Mesendoderm (in vitro differentiated cells): Measurements from ENCODE around the gene GLTP.

ENCODE experiments used
- DNase-seq: peaks from one replicate; pipeline ENCODE4 v3.0.0; 2013
- H2AK5ac ChIP-seq: 2 replicates; pipeline ENCODE4 v1.6.1; 2013; ENCODE audit warnings: low read length, inconsistent platforms
- H2BK120ac ChIP-seq: 2 replicates; pipeline ENCODE4 v1.6.1; 2013; ENCODE audit warnings: low read depth, mild to moderate bottlenecking, low read length, moderate library complexity, mixed read lengths
- H2BK15ac ChIP-seq: replicated peaks from 2 replicates; pipeline ENCODE4 v1.6.1; 2013; ENCODE audit warnings: low read depth, mild to moderate bottlenecking, moderate library complexity
- H2BK5ac ChIP-seq: 2 replicates; pipeline ENCODE4 v1.6.1; 2013; ENCODE audit warnings: low read length, inconsistent platforms
- H3K18ac ChIP-seq: 2 replicates; pipeline ENCODE4 v1.6.1; 2013; ENCODE audit warnings: mild to moderate bottlenecking, low read length, mixed read lengths
- H3K23ac ChIP-seq: one replicate; pipeline ENCODE4 v1.6.1; 2013; ENCODE audit warnings: low read length
- H3K27ac ChIP-seq: 2 replicates; pipeline ENCODE4 v1.5.1; 2013; ENCODE audit warnings: low read depth, mild to moderate bottlenecking, inconsistent platforms, low read length, moderate library complexity
- H3K27me3 ChIP-seq: 2 replicates; pipeline ENCODE4 v1.6.1; 2013; ENCODE audit warnings: low read length, control low read depth, mild to moderate bottlenecking, inconsistent platforms; ENCODE audit not compliant: insufficient read depth, poor library complexity
- H3K36me3 ChIP-seq: 2 replicates; pipeline ENCODE4 v1.6.1; 2013; ENCODE audit warnings: low read length, inconsistent platforms; ENCODE audit not compliant: control insufficient read depth, insufficient read depth
- H3K4ac ChIP-seq: one replicate; pipeline ENCODE4 v1.6.1; 2013; ENCODE audit warnings: low read depth, mild to moderate bottlenecking, low read length, moderate library complexity
- H3K4me1 ChIP-seq: 2 replicates; pipeline ENCODE4 v1.6.1; 2013; ENCODE audit warnings: low read depth, low read length, inconsistent platforms; ENCODE audit not compliant: control insufficient read depth
- H3K4me2 ChIP-seq: 2 replicates; pipeline ENCODE4 v1.6.1; 2013; ENCODE audit warnings: low read length
- H3K4me3 ChIP-seq: 2 replicates; pipeline ENCODE4 v1.5.1; 2013; ENCODE audit warnings: mild to moderate bottlenecking, low read length
- H3K56ac ChIP-seq: one replicate; pipeline ENCODE4 v1.6.1; 2013; ENCODE audit warnings: low read length
- H3K79me1 ChIP-seq: 2 replicates; pipeline ENCODE4 v1.6.1; 2013; ENCODE audit warnings: low read length, inconsistent platforms
- H3K79me2 ChIP-seq: 2 replicates; pipeline ENCODE4 v1.6.1; 2013; ENCODE audit warnings: mild to moderate bottlenecking, low read length; ENCODE audit not compliant: control insufficient read depth, insufficient read depth
- H3K9ac ChIP-seq: 2 replicates; pipeline ENCODE4 v1.6.1; 2013; ENCODE audit warnings: low read length, inconsistent platforms
- H4K5ac ChIP-seq: one replicate; pipeline ENCODE4 v1.6.1; 2013; ENCODE audit warnings: low read length
- H4K8ac ChIP-seq: one replicate; pipeline ENCODE4 v1.6.1; 2013; ENCODE audit warnings: low read depth, mild to moderate bottlenecking, control low read depth, low read length, moderate library complexity
- WGBS: extraction: QIAGEN DNeasy Blood & Tissue Kit; methylation state at CpG from one replicate; pipeline ENCODE4 v1.1.7; 2013; ENCODE audit warnings: low lambda C conversion rate, missing lambda C conversion rate; ENCODE audit not compliant: insufficient coverage; ENCODE audit errors: extremely low coverage; 5-methylcytosine and 5-hydroxymethylcytosine counted together

Gene GLTP

DNA sequence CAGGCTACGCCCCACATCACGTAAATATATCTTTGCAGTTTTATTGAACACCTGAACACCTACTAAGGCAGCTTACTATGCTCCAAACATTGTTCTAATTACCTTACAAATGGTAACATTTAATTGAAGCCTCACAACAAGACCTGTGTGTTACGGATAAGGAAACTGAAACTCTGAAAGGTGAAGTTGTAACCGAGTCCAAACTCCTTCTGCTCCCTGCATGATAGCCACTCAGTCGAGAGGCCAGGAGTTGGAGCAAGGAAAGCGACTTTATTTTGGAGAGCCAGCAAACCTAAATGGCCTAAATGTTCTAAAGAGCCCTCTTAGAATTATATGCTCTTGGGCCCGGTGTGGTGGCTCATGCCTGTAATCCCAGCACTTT is 34.5 kb downstream of the GLTP start:
- no peak for DNase-seq
- no peak overlapping the region for H2AK5ac ChIP-seq
- H3K27ac ChIP-seq = no peak overlapping the region
- no peaks in the 10 kb centered on the region for H3K79me1 ChIP-seq
- H3K4ac ChIP-seq = no peak overlapping the region
- H3K4me3 ChIP-seq = no peak overlapping the region
- H3K9ac ChIP-seq = no peak overlapping the region
- H3K23ac ChIP-seq = no peak overlapping the region
- H2BK120ac ChIP-seq = no peak overlapping the region
- H3K27me3 ChIP-seq = no peaks in the 10 kb centered on the region
- H2BK15ac ChIP-seq = no peak overlapping the region
- H3K4me2 ChIP-seq = no peak overlapping the region
- WGBS = no CpG with 5 or more reads among the region's 7 CpGs
- H3K56ac ChIP-seq = no peak overlapping the region
- no peaks in the 10 kb centered on the region for H3K4me1 ChIP-seq
- H3K79me2 ChIP-seq = no peaks in the 10 kb centered on the region
- no peak overlapping the region for H3K18ac ChIP-seq
- H4K5ac ChIP-seq = no peak overlapping the region
- H2BK5ac ChIP-seq = no peak overlapping the region
- no peak overlapping the region for H4K8ac ChIP-seq
- no peaks in the 10 kb centered on the region for H3K36me3 ChIP-seq

DNA sequence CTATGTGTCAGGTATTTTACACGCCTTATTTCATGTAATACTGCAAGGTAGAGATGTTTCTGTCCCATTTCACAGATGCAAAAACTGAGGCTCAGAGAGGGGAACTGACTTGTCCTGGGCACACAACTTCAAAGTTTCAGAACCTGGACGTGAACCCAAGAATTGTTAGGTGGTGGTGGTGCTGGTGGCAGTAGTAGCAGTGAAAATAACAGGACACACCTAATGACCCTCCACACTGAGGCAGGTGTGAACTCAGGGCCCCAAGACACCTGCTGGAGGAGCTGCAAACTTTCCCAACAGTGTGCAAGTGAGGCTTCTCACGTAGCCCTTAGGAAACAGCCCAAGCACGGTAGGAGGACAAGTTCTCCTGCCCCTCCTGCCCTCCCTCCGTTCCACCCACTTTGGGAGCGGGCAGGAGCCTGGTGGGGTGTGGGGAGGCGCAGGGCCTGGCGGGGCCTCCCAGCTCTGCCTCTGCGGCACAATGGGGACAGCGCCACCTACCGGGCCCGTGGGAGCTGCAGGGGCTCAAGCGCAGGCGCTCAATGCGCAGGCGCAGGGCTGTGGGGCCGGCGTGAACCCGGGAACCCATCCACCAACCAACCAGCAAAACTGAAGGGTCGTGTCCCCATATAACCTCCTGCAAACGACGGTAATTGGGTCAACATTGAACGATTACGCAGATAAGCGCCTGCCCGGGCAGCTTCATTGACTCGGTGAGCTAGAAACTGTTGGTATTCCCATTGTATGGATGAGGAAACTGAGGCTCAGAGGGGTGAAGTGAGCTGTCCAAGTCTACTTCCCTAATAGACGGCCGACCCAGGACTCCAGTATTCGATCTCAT is 35.1 kb downstream of the GLTP start:
- no peaks in the 10 kb centered on the region for H3K79me1 ChIP-seq
- H3K23ac ChIP-seq = no peak overlapping the region
- H3K27me3 ChIP-seq = no peaks in the 10 kb centered on the region
- DNase-seq = peak; percentile 92
- no peaks in the 10 kb centered on the region for H3K79me2 ChIP-seq
- no peak overlapping the region for H3K4ac ChIP-seq
- H4K8ac ChIP-seq = no peak overlapping the region
- no peak overlapping the region for H2BK120ac ChIP-seq
- WGBS = no CpG with 5 or more reads among the region's 30 CpGs
- H2BK5ac ChIP-seq = no peak overlapping the region
- no peaks in the 10 kb centered on the region for H3K36me3 ChIP-seq
- no peak overlapping the region for H3K18ac ChIP-seq
- no peak overlapping the region for H4K5ac ChIP-seq
- peak overlapping the region; percentile 44 for H3K9ac ChIP-seq
- H3K4me2 ChIP-seq = peak overlapping the region; percentile 33
- no peak overlapping the region for H2BK15ac ChIP-seq
- no peak overlapping the region for H2AK5ac ChIP-seq
- H3K4me3 ChIP-seq = no peak overlapping the region
- no peaks in the 10 kb centered on the region for H3K4me1 ChIP-seq
- no peak overlapping the region for H3K27ac ChIP-seq
- H3K56ac ChIP-seq = peak overlapping the region; percentile 66

DNA sequence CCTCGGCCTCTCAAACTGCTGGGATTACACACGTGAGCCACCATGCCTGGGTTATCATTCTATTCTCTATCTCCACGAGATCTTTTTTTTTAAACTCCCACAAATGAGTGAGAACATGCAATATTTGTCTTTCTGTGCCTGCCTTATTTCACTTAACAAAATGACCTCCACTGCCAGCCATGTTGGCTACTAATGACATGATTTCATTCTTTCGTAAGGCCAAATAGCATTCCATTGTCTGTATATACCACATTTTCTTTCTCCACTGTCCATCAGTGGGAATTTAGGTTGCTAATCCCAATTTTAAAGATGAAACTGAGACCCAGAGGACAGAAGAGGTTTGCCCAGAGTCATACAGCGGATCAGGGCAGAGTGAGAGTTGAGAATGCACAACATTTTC is 36.2 kb downstream of the GLTP start:
- no peak overlapping the region for H4K8ac ChIP-seq
- no peak overlapping the region for H3K4me2 ChIP-seq
- no peak overlapping the region for H3K23ac ChIP-seq
- no CpG with 5 or more reads among the region's 5 CpGs for WGBS
- no peak overlapping the region for H2BK5ac ChIP-seq
- no peak overlapping the region for H3K4ac ChIP-seq
- H3K79me1 ChIP-seq = no peaks in the 10 kb centered on the region
- H4K5ac ChIP-seq = no peak overlapping the region
- no peak overlapping the region for H3K9ac ChIP-seq
- H2AK5ac ChIP-seq = no peak overlapping the region
- no peaks in the 10 kb centered on the region for H3K79me2 ChIP-seq
- no peak overlapping the region for H2BK120ac ChIP-seq
- no peaks in the 10 kb centered on the region for H3K27me3 ChIP-seq
- H3K4me1 ChIP-seq = no peaks in the 10 kb centered on the region
- no peak overlapping the region for H3K4me3 ChIP-seq
- H3K18ac ChIP-seq = no peak overlapping the region
- no peak overlapping the region for H2BK15ac ChIP-seq
- no peak overlapping the region for H3K27ac ChIP-seq
- DNase-seq = no peak
- no peak overlapping the region for H3K56ac ChIP-seq
- no peaks in the 10 kb centered on the region for H3K36me3 ChIP-seq

DNA sequence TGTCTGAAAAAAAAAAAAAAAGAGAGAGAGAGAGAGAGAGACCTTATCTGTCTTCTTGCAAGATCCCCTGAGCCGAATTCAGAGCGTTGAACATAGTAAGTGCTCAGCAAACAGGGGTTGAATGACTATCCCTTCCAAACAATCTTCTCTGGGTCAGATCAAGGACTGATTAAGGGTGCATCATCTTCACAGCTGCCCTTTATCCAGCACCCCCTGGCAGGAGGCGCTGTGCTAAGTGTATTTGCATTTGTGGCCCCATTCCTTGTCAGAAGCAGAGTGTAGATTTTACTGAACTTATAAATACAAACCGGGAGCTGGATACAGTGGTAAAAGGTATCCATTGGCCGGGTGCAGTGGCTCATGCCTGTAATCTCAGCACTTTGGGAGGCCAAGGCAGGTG is 38.3 kb downstream of the GLTP start:
- Histone ChIP-seq H3K9ac (no peak overlapping the region), H3K56ac (no peak overlapping the region), H3K4ac (no peak overlapping the region), H3K4me3 (no peak overlapping the region), H2BK5ac (no peak overlapping the region), H3K27me3 (no peaks in the 10 kb centered on the region), H3K79me2 (no peaks in the 10 kb centered on the region), H2AK5ac (no peak overlapping the region), H3K36me3 (no peaks in the 10 kb centered on the region), H3K79me1 (no peaks in the 10 kb centered on the region), H3K4me1 (no peaks in the 10 kb centered on the region), H2BK120ac (no peak overlapping the region), H3K23ac (no peak overlapping the region), H3K4me2 (no peak overlapping the region), H3K27ac (no peak overlapping the region), H4K8ac (no peak overlapping the region), H2BK15ac (no peak overlapping the region), H4K5ac (no peak overlapping the region), H3K18ac (no peak overlapping the region)
- no peak for DNase-seq
- WGBS = no CpG with 5 or more reads among the region's 5 CpGs

DNA sequence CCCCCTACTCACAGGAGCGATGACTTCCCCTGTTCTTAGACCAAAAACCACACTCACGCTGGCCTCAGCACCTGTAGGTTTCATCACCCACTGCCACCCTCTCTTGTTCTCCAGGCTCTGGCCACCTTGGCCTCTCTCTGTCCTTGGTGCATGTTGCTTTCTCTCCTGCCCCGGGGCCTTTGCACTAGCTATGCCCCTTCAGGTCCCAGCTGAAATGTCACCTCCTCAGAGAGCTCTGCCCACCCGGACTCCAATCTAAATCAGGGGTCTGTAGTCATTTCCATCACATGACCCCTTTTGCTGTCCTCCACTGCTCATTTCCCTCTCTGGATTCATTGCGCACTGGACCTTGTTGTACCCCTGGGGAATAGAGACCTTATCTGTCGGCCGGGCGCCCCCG is 39.0 kb downstream of the GLTP start:
- H4K5ac ChIP-seq = no peak overlapping the region
- H3K27me3 ChIP-seq = no peaks in the 10 kb centered on the region
- H3K27ac ChIP-seq = no peak overlapping the region
- no peak overlapping the region for H3K4me2 ChIP-seq
- no peak overlapping the region for H3K18ac ChIP-seq
- H2AK5ac ChIP-seq = no peak overlapping the region
- no peak overlapping the region for H3K4ac ChIP-seq
- no CpG with 5 or more reads among the region's 9 CpGs for WGBS
- H3K9ac ChIP-seq = no peak overlapping the region
- no peaks in the 10 kb centered on the region for H3K4me1 ChIP-seq
- no peaks in the 10 kb centered on the region for H3K79me2 ChIP-seq
- no peak overlapping the region for H3K56ac ChIP-seq
- no peak overlapping the region for H2BK15ac ChIP-seq
- H3K79me1 ChIP-seq = no peaks in the 10 kb centered on the region
- H2BK120ac ChIP-seq = no peak overlapping the region
- no peak overlapping the region for H3K4me3 ChIP-seq
- DNase-seq = no peak
- H3K36me3 ChIP-seq = no peaks in the 10 kb centered on the region
- no peak overlapping the region for H3K23ac ChIP-seq
- no peak overlapping the region for H4K8ac ChIP-seq
- H2BK5ac ChIP-seq = no peak overlapping the region
